Chondrocyte (in vitro differentiated cells): ENCODE results near the gene DCUN1D3. TPM values are rescaled to one million over a fixed set of nuclear protein-coding genes. Genes with fewer than 3 reads are reported as not detected.

Experiments used
- DNase-seq: peaks from one replicate; pipeline ENCODE4 v3.0.0; 2021; ENCODE audit warnings: mixed read lengths, low spot score
- H3K27ac Mint-ChIP-seq: one replicate; pipeline ENCODE4 v1.8.0; 2021; ENCODE audit warnings: mild to moderate bottlenecking, moderate library complexity, mixed read lengths; ENCODE audit not compliant: unreplicated experiment
- H3K27me3 Mint-ChIP-seq: 2 replicates; pipeline ENCODE4 v1.8.0; 2021; ENCODE audit warnings: low read depth, mixed read lengths
- H3K36me3 Mint-ChIP-seq: 2 replicates; pipeline ENCODE4 v1.8.0; 2021; ENCODE audit warnings: low read depth, mixed read lengths
- H3K4me1 Mint-ChIP-seq: 2 replicates; pipeline ENCODE4 v1.8.0; 2021; ENCODE audit warnings: low read depth, mild to moderate bottlenecking, mixed read lengths
- H3K4me3 Mint-ChIP-seq: one replicate; pipeline ENCODE4 v1.8.0; 2021; ENCODE audit warnings: mild to moderate bottlenecking, moderate library complexity, mixed read lengths; ENCODE audit not compliant: unreplicated experiment
- H3K9me3 Mint-ChIP-seq: 2 replicates; pipeline ENCODE4 v1.8.0; 2021; ENCODE audit warnings: low read depth, mixed read lengths
- CTCF ChIP-seq: fragments of 200-600 bp; sonication (generic); IDR thresholded peaks from 2 replicates; pipeline ENCODE4 v1.5.0; 2021; ENCODE audit warnings: antibody characterized with exemption, mild to moderate bottlenecking, moderate library complexity
- total RNA-seq: library from RNA; stranded (reverse); gene quantifications from 3 replicates; pipeline ENCODE4 v1.2.1, GENCODE V29; 2021

Gene DCUN1D3
- total RNA-seq, 1 donor from 2014 or later: 44.4 TPM

DNA sequence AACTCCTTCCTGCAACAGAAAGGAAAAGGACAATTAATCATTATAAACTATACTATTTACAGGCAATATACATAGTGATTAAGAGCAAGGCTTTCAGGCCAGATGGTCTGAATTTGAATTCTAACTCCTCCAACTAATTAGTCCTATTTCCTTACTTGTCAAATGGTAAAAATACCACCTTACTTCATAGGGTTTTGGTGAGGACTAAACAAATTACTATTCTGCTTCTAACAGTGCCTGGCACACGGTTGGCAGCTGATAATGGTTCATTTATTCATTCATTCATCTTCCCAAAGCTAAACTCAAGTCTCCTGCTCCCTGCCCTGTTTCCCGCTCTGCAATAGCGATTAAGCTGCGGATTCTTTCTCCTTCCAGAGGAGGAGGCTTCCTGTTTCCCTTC, 39.8 kb downstream of the DCUN1D3 start:
- peaks cover 2% of the 10 kb centered on the region for H3K9me3 Mint-ChIP-seq
- H3K27ac Mint-ChIP-seq: no peak overlapping the region
- peaks cover 54% of the 10 kb centered on the region for H3K4me1 Mint-ChIP-seq
- peaks cover 36% of the 10 kb centered on the region for H3K36me3 Mint-ChIP-seq
- no peaks in the 10 kb centered on the region for H3K27me3 Mint-ChIP-seq
- no peak overlapping the region for H3K4me3 Mint-ChIP-seq
- no peak for DNase-seq
- TF ChIP-seq CTCF: no peak

DNA sequence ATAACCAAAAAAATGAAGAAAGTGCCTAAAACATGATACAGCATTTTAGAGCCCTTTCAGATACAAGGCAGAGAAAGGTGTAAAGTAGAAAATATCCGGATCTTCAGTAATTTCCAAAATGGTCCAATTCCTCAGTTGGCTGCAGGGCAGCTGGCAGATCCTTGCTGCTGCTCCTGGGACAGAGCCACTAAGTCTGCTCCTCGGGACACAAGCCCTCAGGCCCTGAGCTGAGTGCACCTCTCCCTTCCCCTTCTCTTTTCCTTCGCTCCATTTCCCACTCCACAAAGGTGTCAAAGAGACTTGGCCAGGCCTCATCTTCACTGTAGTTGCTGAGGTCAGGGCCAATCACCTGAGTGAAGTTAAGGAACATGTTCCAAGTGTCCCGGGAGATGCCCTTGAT, 40.5 kb downstream of the DCUN1D3 start:
- no peak overlapping the region for H3K4me3 Mint-ChIP-seq
- peaks cover 40% of the 10 kb centered on the region for H3K36me3 Mint-ChIP-seq
- no peak for DNase-seq
- TF ChIP-seq CTCF: no peak
- no peaks in the 10 kb centered on the region for H3K27me3 Mint-ChIP-seq
- H3K4me1 Mint-ChIP-seq: peaks cover 49% of the 10 kb centered on the region
- H3K27ac Mint-ChIP-seq: peak overlapping the region; percentile 72
- H3K9me3 Mint-ChIP-seq: peaks cover 2% of the 10 kb centered on the region

GRCh38 chr16:20859229-20859628, 40.9 kb downstream of the DCUN1D3 start:
- H3K9me3 Mint-ChIP-seq: no peaks in the 10 kb centered on the region
- H3K4me3 Mint-ChIP-seq: no peak overlapping the region
- DNase-seq: no peak
- TF ChIP-seq CTCF: no peak
- H3K27me3 Mint-ChIP-seq: no peaks in the 10 kb centered on the region
- H3K4me1 Mint-ChIP-seq: peaks cover 48% of the 10 kb centered on the region
- H3K27ac Mint-ChIP-seq: peak overlapping the region; percentile 72
- H3K36me3 Mint-ChIP-seq: peaks cover 39% of the 10 kb centered on the region

- no peak overlapping the region for H3K4me3 Mint-ChIP-seq
- peaks cover 41% of the 10 kb centered on the region for H3K36me3 Mint-ChIP-seq
- TF ChIP-seq CTCF: no peak
- no peak for DNase-seq
- H3K4me1 Mint-ChIP-seq: peaks cover 52% of the 10 kb centered on the region
- H3K27me3 Mint-ChIP-seq: no peaks in the 10 kb centered on the region
- no peaks in the 10 kb centered on the region for H3K9me3 Mint-ChIP-seq
- H3K27ac Mint-ChIP-seq: no peak overlapping the region
These were observed 42.9 kb downstream of the DCUN1D3 start for GRCh38 chr16:20857281-20857680.

DNA sequence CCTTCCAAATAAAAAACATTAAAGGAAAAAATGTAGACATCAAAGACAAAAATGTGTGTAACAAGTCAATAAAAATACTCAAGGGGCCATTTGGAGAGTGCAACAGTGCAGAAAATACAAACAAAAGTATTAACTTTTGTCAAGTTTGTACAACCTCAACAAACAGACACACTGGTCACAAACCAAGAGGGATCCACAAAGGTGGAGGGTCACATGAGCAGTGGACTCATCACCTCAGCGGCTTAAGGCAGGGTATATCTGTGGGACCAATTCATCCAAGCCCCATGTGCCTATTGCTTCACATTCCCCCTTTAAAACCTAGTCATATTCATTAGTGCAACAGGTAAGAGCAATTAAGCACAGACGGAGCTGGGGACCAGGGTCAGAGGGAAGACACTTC, 45.2 kb downstream of the DCUN1D3 start:
- no peaks in the 10 kb centered on the region for H3K9me3 Mint-ChIP-seq
- H3K4me3 Mint-ChIP-seq: no peak overlapping the region
- H3K36me3 Mint-ChIP-seq: peaks cover 28% of the 10 kb centered on the region
- peaks cover 67% of the 10 kb centered on the region for H3K4me1 Mint-ChIP-seq
- no peak for TF ChIP-seq CTCF
- H3K27ac Mint-ChIP-seq: no peak overlapping the region
- no peak for DNase-seq
- no peaks in the 10 kb centered on the region for H3K27me3 Mint-ChIP-seq
